EH (cell line): Measurements from ENCODE around the gene MYBPC1.
"Not testable (repeated sequence)": the region's sequence is repeated elsewhere in the genome, so short reads cannot be mapped to it uniquely, and the experiment has no call there.

Experiments used
- DNase-seq: peaks from one replicate; pipeline ENCODE4 v3.0.0-alpha.2; 2015; ENCODE audit warnings: low read depth

MYBPC1 gene, protein sequence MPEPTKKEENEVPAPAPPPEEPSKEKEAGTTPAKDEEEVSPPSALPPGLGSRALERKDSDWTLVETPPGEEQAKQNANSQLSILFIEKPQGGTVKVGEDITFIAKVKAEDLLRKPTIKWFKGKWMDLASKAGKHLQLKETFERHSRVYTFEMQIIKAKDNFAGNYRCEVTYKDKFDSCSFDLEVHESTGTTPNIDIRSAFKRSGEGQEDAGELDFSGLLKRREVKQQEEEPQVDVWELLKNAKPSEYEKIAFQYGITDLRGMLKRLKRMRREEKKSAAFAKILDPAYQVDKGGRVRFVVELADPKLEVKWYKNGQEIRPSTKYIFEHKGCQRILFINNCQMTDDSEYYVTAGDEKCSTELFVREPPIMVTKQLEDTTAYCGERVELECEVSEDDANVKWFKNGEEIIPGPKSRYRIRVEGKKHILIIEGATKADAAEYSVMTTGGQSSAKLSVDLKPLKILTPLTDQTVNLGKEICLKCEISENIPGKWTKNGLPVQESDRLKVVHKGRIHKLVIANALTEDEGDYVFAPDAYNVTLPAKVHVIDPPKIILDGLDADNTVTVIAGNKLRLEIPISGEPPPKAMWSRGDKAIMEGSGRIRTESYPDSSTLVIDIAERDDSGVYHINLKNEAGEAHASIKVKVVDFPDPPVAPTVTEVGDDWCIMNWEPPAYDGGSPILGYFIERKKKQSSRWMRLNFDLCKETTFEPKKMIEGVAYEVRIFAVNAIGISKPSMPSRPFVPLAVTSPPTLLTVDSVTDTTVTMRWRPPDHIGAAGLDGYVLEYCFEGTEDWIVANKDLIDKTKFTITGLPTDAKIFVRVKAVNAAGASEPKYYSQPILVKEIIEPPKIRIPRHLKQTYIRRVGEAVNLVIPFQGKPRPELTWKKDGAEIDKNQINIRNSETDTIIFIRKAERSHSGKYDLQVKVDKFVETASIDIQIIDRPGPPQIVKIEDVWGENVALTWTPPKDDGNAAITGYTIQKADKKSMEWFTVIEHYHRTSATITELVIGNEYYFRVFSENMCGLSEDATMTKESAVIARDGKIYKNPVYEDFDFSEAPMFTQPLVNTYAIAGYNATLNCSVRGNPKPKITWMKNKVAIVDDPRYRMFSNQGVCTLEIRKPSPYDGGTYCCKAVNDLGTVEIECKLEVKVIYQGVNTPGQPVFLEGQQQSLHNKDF

DNA sequence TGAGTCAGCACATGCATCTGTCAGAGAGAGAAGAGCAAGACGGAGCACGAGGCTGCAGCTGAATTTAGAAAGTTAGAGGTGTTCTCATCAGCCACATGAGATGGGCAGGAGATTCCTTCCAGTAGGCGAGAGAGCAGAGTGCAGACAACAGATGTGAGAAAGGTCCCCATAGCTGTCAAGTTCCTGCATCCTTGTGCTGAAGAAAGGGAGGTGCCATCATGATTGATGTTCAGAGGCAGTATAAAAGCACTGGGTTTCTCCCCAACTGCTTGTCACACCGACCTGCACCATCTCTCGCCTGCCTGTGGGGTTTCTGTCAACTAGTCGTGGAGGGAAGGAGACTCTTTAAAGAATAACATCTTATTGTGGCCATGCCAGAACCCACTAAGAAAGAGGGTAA, at the start of gene MYBPC1:
Gene MYBPC1 (plus strand): TSS at position 272 of the 400 bp plus-strand sequence. CDS start 100 bp downstream, at position 372.
- no peak for DNase-seq

DNA sequence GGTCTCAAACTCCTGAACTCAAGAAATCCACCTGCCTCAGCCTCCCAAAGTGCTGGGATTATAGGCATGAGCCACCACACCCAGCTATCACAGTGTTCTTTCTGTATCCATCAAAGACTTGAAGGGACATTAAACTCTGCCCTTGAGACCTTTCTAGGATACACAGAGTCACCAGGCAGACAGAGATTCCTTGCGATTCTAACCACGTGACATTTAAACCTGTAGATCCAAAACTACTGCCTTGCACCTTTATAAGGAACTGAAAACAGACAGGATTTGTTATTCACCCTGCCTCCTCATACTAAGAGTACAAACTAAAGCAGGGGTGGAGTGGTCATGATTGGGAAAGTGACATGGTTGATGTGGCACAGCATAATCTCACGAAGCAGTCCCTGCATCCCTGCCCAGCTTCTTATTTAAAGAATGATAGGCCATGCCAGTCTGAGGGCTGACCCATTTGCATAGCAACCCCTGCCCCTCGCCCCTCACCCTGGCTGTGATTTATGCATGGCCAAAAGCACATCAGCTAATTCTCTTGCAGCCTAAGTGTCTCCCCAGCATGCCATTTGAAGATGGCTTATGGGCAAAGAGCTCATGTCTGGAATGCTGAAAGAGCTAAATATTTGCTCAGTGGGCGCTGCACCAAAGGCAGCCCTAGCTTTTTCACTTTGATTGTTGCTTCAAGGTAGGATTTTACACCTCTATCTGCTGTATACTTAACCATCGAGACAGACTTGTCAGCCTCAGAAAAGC, 43.2 kb upstream of the MYBPC1 start:
- DNase-seq: no peak

DNA sequence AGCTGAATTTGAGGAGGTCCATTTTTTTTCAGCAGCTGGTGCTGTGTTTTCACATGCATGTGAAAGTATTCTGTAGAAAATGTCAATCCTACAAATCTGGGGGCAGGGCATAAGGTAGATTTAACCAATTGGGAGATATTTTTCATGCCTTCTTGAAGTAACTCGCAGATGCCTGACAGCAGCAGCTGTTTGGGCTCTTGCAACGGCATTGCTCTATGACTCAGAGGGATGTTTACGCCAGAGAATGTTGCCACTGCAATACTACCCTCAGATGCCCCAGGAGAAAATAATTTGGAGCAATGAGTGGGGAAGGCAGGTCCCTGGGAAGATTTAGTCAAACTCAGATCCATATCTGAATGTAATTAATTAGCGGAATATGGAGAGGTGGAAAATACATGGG, 42.5 kb upstream of the MYBPC1 start:
- DNase-seq: peak; percentile 2

DNA sequence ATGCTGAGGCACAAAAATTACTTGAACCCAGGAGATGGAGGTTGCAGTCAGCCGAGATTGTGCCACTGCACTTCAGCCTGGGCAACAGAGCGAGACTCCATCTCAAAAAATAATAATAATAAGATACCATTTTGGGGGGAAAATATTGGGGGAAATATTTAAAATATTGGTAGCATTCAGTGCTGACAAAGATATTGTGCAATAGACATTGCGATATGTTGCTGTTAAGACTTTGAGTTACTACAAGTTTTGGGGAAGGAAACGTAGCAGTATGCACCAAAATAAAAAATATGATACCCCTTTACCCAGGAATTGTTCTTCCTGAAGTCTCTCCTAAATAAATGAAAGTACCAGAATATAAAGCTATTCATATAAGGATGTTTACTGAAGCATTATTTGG, 37.7 kb upstream of the MYBPC1 start:
- no peak for DNase-seq

DNA sequence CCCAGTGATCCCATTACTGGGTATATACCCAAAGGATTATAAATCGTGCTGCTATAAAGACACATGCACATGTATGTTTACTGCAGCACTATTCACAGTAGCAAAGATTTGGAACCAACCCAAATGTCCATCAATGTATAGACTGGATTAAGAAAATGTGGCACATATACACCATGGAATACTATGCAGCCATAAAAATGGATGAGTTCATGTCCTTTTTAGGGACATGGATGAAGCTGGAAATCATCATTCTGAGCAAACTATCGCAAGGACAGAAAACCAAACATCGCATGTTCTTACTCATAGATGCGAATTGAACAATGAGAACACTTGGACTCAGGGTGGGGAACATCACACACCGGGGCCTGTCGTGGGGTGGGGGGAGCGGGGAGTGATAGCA, 36.0 kb upstream of the MYBPC1 start:
- not testable (repeated sequence) for DNase-seq

DNA sequence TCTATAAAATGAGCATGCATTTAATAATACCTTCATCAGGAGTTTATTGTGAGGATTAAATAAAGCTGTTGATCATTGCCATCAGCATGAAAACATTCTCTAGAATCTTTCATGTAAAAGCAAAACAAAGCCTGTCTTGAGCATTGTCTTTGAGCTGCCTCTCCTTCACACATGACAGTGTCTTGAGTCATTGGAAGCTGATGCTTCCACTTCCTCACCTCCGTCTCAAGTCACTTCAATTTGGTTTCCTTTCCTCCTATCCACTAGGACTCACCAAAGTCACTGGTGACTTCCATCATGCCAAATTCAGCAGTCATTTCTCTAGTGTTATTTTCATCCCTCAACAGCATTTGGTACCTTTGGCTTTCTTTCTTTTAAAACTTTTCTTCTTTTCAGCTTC, 31.6 kb upstream of the MYBPC1 start:
- DNase-seq: no peak

DNA sequence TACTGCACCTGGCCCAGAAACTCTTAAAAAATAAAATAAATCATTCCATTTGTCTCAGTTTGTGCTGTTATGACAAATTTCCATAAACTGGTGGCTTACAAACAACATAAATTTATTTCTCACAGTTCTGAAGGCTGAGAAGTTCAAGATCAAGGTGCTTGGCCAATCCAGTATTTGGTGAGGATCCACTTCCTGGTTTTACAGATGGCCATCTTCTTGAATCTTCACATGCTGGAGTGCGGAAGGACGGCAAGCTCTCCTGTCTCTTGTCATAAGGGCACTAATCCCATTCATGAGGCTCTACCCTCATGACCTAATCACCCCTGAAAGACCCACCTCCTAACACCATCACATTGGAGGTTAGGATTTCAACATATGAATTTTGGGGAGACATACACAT, 29.9 kb upstream of the MYBPC1 start:
- DNase-seq: peak; percentile 3

DNA sequence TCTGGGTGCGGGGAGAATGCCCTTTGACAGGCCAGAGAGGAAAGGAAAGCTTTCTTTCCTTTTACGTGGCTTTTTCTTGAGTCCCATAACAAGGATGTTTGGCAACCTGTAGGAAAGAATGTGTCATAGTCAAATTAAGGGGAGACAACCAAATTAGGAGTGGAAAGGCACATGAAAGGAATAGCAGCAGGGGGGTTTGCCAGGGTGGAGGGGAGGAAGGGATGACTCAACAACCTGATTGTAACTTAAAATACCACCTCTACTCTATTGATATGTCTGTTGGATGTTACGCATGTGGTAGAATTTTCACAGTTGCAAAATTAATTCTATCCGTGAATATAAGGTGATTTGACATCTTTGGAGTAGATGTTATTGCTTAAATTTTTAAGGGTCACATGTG, 28.5 kb upstream of the MYBPC1 start:
- no peak for DNase-seq

DNA sequence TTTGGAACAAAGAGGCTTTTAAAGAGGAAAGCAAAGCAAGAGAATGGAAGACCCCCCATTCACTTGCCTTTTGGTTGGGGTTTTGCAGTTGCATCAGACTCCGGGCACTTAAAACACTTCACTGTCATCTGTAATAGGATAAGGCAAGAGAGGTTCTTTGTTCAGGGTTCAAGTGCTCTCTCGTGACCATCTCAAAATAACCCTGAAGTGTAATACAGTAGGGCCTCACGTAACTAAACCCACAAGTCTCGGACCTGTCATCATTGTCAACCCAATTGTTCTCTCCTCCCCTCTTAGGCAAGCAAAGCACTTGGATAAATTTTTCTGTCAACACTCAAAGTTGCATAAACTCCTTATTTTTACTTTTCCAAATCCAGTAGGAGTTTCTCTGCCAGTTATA, 26.9 kb upstream of the MYBPC1 start:
- no peak for DNase-seq

DNA sequence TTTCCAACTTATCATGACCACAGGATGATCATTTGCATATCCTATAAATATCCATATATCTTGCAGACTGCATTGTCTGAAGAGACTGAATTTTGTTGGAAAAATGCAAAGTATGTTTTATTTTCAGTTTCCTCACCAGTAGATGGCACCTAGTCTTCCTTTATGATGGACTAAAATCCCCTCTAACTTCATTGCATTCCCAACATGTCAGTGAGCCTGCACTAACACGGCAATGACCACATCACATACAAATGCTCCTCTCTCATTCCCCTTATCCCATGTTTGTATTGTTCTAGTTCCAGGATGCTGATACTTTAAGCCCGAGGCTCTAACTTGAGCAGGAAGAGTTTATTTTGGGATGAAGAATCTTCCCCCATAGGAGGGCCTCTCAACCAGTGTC, 24.7 kb upstream of the MYBPC1 start:
- peak; percentile 60 for DNase-seq

DNA sequence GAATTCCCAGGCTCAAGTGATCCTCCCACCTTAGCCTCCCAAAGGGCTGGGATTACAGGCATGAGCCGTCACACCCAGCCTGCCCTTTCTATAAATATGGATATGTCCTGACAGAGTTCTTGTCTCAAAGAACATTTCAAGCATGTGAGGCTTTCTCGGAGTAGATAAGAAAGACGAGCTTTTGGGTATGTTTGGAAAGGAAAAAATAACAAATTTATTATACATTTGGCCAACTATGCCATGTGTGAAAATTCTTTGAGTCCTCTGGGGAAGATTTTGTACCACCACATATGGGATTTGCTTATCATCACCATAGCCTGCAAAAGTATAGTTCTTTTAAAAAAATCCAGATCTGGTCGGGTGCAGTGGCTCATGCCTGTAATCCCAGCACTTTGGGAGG, 23.7 kb upstream of the MYBPC1 start:
- no peak for DNase-seq

DNA sequence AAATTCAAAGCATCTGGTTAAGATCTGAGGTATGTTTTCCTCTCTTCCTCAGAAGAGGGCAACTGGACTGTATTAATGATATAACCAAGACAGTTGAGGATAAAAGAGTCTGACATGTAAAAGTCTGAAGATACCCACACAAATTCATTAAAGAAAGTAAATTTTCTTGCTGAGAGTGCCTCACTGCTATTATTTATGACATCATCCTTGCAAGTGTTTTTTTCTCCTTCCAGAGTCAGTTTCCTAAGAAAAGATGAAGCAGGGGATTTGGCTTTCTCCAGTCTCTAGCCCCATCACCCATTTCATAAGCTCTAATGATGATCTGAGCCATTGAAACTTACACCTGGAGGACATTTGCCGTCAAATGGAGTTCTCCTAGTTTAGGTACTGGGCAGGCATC, 21.0 kb upstream of the MYBPC1 start:
- no peak for DNase-seq

DNA sequence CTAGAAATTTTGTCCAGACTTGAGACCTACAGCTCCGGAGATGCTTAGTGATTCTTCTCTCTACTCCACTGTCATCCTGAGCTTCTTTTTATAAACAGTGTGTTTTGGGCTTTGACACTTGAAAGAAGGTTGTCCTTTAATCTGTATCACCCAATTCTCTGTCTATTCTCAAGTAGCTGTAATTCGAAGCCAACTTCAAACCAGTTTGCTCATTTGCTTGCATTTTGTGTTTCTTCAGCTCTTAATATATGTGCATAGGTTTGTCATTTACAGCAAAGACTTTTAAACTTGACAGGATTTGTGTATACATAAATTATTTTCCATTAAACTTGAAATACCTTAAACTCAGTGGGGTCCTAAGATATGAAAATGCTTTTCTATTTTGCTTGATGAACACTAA, 16.4 kb upstream of the MYBPC1 start:
- DNase-seq: no peak

DNA sequence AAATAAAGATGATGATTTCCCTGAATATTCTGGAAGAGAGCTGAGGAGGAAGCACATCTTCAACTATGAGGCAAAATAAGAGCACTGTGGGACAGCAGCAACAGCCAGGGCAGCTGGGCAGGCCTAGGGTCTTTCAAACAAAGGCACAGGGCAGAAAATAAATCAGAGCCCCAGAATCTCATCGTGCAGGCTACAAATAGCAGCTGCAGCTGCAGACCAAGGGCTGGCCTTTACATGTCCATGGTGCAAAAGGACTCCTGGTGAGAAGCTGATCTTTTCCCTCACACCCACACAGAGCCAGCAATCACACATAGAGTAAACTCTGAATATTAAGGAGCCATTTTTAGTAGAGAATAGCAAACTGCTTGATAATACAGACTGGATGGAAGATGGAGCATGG, 13.6 kb upstream of the MYBPC1 start:
- DNase-seq: no peak

DNA sequence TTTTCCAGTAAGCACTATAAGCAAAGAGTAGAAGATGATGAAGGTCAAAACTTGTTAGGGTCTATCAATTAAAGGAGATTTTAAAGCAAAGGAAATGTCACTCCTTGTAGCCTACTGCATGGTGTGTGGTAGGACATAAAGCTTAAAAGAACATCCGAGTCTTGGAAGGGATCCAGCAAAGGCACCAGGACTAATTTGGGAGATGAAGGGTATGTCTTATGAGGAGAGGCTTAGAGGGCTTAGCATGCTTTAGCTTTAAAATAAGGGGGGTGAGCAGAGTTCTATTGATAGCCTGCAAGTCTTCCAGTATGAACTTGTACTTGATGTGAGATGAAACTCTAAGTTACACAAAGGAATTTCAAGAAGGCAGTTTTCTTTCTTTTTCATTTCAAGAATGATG, 11.8 kb upstream of the MYBPC1 start:
- no peak for DNase-seq

DNA sequence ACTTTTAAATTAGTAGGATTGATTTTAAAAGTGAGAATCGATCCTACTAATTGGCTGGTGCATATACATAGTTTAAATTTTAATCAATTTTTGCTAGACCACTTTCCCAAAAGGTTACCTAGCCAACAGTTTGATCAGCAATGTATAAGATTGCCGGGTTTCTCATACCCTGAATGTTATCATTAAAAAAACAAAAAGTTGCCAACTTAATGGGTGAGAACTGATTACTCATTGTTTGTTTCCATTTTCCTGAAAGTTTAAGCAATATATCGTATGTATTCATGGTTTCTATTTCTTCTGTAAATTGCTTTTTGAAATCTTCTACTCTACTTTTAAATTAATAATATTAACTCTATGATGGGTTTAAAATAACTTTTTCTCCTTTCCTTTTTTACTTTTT, 4.4 kb upstream of the MYBPC1 start:
- no peak for DNase-seq

DNA sequence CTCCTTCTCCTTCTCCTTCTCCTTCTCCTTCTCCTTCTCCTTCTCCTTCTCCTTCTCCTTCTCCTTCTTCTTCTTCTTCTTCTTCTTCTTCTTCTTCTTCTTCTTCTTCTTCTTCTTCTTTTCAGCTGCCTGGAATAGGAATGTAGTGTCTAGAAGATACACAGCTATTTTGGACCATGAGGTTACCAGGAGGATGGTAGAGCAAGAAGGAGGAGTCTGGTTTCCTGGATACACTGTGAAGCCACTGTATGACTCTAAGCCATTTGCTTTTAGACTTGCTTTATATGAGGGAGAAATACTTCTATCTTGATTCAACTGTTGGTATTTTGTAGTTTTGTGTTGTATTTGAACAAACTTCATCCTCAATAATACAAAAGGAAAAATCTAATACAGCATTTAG, 3.0 kb upstream of the MYBPC1 start:
- DNase-seq: no peak

DNA sequence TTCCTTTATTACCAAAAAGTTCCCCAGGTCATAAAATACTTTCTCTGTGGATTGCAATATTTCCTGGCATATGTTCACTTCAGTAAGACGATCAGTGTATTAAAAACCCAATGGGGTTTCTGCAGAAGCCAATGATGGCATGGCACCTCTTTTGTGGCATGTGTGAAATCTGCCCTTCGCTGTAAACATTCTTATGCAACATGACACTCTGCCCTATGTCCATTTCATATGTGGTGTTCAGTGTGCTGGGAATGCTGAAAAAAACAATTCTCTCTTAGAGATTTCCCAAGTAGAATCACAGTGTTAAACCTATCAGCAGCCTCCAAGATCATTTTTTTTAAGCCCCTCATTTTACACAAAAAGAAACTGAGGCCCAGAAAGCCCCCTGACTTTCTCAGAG, 2.3 kb upstream of the MYBPC1 start:
- DNase-seq: no peak

DNA sequence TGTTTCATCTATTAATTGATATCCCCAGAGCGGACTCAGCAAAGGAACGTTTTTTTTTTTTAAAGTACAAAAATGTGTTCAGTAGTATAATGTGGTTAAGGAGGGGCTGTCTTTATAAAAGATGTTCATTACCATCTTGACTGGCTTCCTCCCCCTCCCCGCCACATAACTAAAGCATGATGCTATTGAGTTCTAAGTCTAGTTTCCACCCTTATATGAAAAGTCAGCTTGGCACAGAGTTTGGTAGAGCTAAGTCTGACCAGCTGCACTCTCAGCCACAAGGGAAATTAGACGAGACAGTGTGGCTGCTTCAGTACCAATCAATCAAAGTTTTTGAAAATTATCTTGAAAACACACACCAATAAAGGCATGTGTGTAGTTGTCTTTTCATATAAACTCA, 1.9 kb upstream of the MYBPC1 start:
- DNase-seq: no peak

DNA sequence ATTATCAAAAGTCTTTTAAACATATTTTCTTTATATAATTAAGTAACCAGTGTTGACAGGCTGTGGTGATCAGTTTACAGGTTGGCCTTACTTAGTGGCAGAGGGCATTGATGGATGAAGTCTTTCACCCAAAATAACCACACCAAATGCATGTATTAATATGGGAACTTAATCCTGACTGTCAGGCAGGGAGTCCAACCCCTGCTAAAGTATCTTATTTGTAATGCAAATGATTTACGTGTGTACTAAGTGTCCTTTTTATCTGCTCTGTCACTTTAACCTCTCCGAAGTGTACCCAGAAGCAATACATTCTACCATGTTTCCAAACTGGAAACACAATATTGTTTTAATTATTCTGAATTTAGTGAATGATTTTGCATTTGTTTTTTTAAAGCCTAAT, 1.4 kb downstream of the MYBPC1 start:
- no peak for DNase-seq

DNA sequence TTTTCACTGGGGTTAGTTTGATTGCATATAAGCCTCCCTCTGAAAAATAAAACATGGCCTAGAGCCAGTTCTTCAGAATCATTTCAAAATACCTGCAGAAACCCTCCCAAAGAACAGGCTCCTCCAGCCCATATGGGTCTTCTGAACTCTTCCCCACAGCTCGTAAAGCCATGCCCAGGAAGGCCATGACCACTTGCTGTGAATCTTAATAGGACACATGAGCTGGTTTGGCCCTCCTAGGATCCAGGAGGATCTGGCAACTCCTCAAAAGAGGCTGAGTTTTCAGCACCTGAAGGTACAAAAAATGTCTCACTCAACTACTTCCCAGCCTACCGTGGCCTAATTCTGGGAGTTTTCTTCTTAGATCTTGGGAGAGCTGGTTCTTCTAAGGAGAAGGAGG, 2.4 kb downstream of the MYBPC1 start:
- DNase-seq: no peak

DNA sequence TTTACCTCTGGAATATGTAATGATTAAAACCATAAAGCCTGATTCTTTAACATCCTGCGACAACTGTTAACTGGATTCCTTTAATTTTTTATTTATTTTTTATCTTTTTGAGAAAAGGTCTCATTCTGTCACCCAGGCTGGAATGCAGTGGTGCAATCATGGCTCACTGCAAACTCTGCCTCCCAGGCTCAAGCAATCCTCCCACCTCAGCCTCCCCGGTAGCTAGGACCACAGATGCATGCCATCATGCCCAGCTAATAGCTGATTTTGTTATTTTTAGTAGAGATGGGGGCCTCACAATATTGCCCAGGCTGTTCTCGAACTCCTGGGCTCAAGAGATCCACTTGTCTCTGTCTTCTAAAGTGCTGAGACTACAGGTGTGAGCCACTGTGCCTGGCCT, 3.7 kb downstream of the MYBPC1 start:
- no peak for DNase-seq
